ENCODE measurements around the gene RAMACL.

The RAMACL gene

GRCh38 chr6:166579237-166579850 lies 7.1 kb downstream of the RAMACL start:
- in situ Hi-C loops (cut with MboI; ENCODE audit: low sequenced_read_pairs) = no loop called here

GRCh38 chr6:166578536-166579236 lies 7.8 kb downstream of the RAMACL start:
- in situ Hi-C loops (cut with MboI; ENCODE audit: low sequenced_read_pairs) = no loop called here

- in situ Hi-C loops (cut with MboI; ENCODE audit: low sequenced_read_pairs) = no loop called here
These were observed 11.3 kb downstream of the RAMACL start for GRCh38 chr6:166575205-166575604.

- in situ Hi-C loops (cut with MboI; ENCODE audit: low sequenced_read_pairs) = no loop called here
These were observed 12.8 kb downstream of the RAMACL start for GRCh38 chr6:166573511-166574216.

GRCh38 chr6:166572370-166573261 lies 13.9 kb downstream of the RAMACL start:
- in situ Hi-C loops (cut with MboI; ENCODE audit: low sequenced_read_pairs) = no loop called here

- in situ Hi-C loops (cut with MboI; ENCODE audit: low sequenced_read_pairs) = no loop called here
These were observed 15.4 kb downstream of the RAMACL start for GRCh38 chr6:166570929-166571713.

- in situ Hi-C loops (cut with MboI; ENCODE audit: low sequenced_read_pairs) = no loop called here
These were observed 17.3 kb downstream of the RAMACL start for GRCh38 chr6:166569206-166569605.

GRCh38 chr6:166567813-166568212 lies 18.7 kb downstream of the RAMACL start:
- in situ Hi-C loops (cut with MboI; ENCODE audit: low sequenced_read_pairs) = no loop called here

- in situ Hi-C loops (cut with MboI; ENCODE audit: low sequenced_read_pairs) = no loop called here
These were observed 19.4 kb downstream of the RAMACL start for GRCh38 chr6:166567107-166567506.

- in situ Hi-C loops (cut with MboI; ENCODE audit: low sequenced_read_pairs) = no loop called here
These were observed 20.2 kb downstream of the RAMACL start for GRCh38 chr6:166566026-166567011.

- in situ Hi-C loops (cut with MboI; ENCODE audit: low sequenced_read_pairs) = no loop called here
These were observed 21.2 kb downstream of the RAMACL start for GRCh38 chr6:166565084-166565967.

- in situ Hi-C loops (cut with MboI; ENCODE audit: low sequenced_read_pairs) = no loop called here
These were observed 22.7 kb downstream of the RAMACL start for GRCh38 chr6:166563805-166564204.

GRCh38 chr6:166563200-166563599 lies 23.3 kb downstream of the RAMACL start:
- in situ Hi-C loops (cut with MboI; ENCODE audit: low sequenced_read_pairs) = no loop called here

- in situ Hi-C loops (cut with MboI; ENCODE audit: low sequenced_read_pairs) = no loop called here
These were observed 23.8 kb downstream of the RAMACL start for GRCh38 chr6:166562726-166563125.

- in situ Hi-C loops (cut with MboI; ENCODE audit: low sequenced_read_pairs) = no loop called here
These were observed 24.6 kb downstream of the RAMACL start for GRCh38 chr6:166561771-166562359.

GRCh38 chr6:166560222-166560621 lies 26.3 kb downstream of the RAMACL start:
- in situ Hi-C loops (cut with MboI; ENCODE audit: low sequenced_read_pairs) = no loop called here

- in situ Hi-C loops (cut with MboI; ENCODE audit: low sequenced_read_pairs) = no loop called here
These were observed 26.8 kb downstream of the RAMACL start for GRCh38 chr6:166559662-166560061.

- in situ Hi-C loops (cut with MboI; ENCODE audit: low sequenced_read_pairs) = no loop called here
These were observed 27.3 kb downstream of the RAMACL start for GRCh38 chr6:166559211-166559610.

All from HL-60/S4 (cell line).